ENCODE results near the gene EIF2AK2.

Gene EIF2AK2

DNA sequence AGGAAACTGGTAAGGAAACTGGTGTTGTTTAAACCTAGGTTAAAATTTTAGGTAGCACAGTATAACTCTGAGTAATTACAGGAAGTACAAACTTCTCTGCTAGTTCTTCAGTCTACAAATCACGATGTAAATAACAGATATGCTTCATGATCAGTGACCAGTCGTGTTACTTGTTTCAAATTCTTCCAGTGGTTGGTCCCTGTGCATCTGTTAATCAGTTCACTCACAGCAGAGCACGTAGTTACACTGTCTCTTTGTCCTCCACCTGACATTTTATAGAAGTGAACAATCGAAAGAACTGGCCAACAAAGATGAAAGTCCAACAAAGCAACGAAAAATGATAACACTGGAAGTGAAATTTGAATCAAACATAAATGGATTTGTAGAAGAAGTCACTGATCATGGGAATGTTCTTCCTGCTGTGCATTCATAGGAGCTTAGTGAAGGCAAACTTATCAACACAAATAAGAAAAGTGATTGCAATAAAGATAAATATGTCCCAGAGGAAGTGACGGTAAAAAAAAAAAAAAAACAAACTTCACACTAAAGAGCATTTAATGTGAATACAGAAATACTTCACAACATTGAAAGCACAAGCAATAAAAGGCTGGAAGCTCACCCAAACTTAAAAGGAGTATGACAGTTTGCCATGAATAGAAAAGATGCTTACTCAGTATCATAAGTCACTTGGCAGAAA lies 7.0 kb downstream of the EIF2AK2 start:
- no peak for DNase-seq (ENCODE audit: low read depth)
- TF ChIP-seq, protein P1, sequence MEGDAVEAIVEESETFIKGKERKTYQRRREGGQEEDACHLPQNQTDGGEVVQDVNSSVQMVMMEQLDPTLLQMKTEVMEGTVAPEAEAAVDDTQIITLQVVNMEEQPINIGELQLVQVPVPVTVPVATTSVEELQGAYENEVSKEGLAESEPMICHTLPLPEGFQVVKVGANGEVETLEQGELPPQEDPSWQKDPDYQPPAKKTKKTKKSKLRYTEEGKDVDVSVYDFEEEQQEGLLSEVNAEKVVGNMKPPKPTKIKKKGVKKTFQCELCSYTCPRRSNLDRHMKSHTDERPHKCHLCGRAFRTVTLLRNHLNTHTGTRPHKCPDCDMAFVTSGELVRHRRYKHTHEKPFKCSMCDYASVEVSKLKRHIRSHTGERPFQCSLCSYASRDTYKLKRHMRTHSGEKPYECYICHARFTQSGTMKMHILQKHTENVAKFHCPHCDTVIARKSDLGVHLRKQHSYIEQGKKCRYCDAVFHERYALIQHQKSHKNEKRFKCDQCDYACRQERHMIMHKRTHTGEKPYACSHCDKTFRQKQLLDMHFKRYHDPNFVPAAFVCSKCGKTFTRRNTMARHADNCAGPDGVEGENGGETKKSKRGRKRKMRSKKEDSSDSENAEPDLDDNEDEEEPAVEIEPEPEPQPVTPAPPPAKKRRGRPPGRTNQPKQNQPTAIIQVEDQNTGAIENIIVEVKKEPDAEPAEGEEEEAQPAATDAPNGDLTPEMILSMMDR (conservative IDR thresholded peaks at IDR 0.05; ENCODE audit: low read length): no peak
- no peak overlapping the region for H3K4me3 ChIP-seq (ENCODE audit: low read length)

DNA sequence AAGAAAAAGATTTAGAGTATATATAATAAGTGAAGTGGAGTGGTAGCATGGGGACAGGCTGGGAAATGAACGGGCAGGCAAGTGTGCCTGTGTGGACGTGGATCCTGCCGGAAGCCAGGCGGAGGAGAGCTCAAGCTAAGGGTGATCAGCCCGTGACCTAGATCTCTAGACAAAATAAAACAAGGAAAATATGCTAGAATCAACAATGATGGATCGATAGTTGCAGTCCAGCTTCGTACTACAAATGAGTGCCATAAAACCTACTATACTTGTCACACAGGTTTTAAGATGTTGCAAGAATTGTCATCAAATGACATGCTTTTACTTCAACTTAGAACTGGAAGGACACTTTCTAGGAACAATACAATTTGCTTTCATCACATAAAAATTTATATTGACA lies 8.5 kb downstream of the EIF2AK2 start:
- TF ChIP-seq, protein P1 (conservative IDR thresholded peaks at IDR 0.05; ENCODE audit: low read length): no peak
- H3K4me3 ChIP-seq (ENCODE audit: low read length): no peak overlapping the region
- DNase-seq (ENCODE audit: low read depth): no peak

DNA sequence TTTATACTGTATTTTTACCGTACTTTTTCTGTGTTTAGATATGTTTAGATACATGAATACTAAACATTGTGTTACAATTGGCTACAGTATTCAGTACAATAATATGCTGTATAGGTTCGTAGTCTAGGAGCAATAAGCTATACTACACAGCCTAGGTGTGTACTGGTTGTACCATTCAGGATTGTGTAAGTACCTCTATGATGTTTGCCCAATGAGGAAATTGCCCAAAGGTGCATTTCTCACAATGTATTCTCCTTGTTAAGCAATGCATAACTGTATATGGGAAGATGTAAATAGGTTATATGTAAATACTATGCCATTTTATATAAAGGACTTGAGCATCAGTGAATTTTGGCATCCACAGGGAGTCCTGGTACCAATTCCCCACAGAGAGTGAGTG lies 10.7 kb downstream of the EIF2AK2 start:
- no peak overlapping the region for H3K4me3 ChIP-seq (ENCODE audit: low read length)
- TF ChIP-seq, protein P1 (conservative IDR thresholded peaks at IDR 0.05; ENCODE audit: low read length): no peak
- DNase-seq (ENCODE audit: low read depth): no peak

DNA sequence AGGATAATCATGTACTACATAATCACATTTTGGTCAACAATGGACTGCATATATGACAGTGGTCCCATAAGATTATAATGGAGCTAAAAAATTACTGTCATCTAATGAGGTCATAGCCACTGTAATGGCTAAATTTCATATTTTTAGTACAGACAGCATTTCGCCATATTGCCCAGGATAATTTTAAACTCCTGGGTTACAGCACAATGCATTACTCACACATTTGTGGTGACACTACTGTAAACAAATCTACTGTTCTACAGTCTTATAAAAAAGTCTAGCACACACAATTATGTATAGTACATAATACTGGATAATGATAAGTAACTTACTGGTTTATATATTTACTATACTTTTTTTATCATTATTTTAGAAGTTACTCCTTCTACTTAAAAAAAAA lies 12.8 kb downstream of the EIF2AK2 start:
- DNase-seq (ENCODE audit: low read depth): peak; percentile 54
- no peak overlapping the region for H3K4me3 ChIP-seq (ENCODE audit: low read length)
- TF ChIP-seq, protein P1 (conservative IDR thresholded peaks at IDR 0.05; ENCODE audit: low read length): no peak

DNA sequence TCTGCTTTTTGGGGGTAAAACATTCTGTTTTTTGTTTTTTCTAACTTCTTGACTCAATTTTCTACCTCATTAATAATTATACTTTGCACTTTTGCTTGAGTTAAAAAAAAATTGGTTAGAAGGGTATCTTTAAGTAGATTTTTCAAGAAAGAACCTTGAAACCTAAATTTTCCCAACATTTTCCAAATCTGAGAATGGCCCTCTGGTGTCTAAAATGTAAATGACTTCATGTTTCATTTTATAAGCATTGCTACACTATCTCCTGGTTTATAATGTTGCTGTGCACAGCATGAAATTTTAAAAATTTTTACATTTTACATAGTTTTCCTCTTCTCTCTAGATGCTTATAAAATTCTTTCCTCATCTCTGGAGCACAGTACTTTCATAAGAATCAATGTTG lies 14.2 kb downstream of the EIF2AK2 start:
- H3K4me3 ChIP-seq (ENCODE audit: low read length): no peak overlapping the region
- DNase-seq (ENCODE audit: low read depth): no peak
- TF ChIP-seq, protein P1 (conservative IDR thresholded peaks at IDR 0.05; ENCODE audit: low read length): no peak; the same call in 1 of the 2 replicates

DNA sequence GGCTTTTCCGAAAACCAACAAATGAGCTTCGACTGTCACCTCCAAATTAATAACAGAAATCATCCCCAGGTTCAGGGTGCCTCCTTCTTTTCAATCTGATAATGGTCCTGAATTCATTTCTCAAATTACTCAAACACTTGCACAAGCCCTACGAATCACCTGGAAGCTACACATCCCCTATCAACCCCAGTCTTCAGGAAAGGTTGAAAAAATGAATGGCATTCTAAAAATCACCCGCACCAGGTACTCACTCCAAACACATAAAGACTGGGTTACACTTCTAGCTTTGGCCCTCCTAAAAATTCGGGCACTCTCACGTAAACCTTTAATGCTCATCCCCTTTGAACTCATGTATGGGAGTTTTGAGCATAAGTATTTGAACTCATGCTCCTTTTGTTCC lies 23.9 kb downstream of the EIF2AK2 start:
- no peak overlapping the region for H3K4me3 ChIP-seq (ENCODE audit: low read length)
- TF ChIP-seq, protein P1 (conservative IDR thresholded peaks at IDR 0.05; ENCODE audit: low read length): no peak
- DNase-seq (ENCODE audit: low read depth): no peak

DNA sequence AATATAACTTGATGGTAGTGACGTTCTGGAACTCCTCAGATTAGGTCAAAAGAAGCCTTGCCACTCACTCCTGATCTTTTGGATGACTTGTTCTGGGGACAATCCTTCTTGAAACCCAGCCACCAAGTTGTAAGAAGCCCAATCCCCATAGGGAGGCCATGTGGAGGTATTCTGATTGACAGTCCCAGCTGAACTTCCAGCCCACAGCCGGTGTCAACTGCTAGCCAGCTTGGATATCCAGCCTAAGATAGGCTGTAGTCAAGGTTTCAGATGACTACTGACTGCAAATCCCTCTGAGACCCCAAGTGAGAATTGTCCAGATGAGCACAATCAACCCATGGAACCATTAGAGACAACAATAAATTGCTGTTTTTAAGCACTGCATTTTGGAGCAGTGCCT lies 31.4 kb downstream of the EIF2AK2 start:
- TF ChIP-seq, protein P1 (conservative IDR thresholded peaks at IDR 0.05; ENCODE audit: low read length): no peak
- no peak for DNase-seq (ENCODE audit: low read depth)
- H3K4me3 ChIP-seq (ENCODE audit: low read length): no peak overlapping the region

Measured in AG10803 (cell line).